ENCODE measurements around the gene LCOR.
"Not testable (repeated sequence)": the region's sequence is repeated elsewhere in the genome, so short reads cannot be mapped to it uniquely, and the experiment has no call there.

Gene LCOR

DNA sequence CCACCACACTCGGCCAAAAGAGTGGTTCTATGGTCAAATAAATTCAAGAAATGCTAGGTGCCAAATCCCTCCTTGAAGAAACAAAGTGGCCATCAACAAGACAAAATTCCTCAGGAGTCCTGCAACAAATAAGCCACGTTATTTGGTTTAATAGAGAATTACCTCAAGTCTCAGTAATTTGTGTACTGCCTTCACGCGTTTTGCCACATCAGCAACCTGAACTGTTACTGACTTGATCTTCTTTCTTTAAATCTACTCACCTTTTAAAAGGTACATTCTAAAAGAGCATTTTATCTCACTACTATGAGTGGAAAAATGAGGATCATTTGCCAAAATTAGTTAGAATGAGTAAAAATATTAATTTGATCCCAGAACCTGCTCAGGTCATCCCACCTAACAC is 34.6 kb upstream of the LCOR start:
- TF ChIP-seq, protein P1, sequence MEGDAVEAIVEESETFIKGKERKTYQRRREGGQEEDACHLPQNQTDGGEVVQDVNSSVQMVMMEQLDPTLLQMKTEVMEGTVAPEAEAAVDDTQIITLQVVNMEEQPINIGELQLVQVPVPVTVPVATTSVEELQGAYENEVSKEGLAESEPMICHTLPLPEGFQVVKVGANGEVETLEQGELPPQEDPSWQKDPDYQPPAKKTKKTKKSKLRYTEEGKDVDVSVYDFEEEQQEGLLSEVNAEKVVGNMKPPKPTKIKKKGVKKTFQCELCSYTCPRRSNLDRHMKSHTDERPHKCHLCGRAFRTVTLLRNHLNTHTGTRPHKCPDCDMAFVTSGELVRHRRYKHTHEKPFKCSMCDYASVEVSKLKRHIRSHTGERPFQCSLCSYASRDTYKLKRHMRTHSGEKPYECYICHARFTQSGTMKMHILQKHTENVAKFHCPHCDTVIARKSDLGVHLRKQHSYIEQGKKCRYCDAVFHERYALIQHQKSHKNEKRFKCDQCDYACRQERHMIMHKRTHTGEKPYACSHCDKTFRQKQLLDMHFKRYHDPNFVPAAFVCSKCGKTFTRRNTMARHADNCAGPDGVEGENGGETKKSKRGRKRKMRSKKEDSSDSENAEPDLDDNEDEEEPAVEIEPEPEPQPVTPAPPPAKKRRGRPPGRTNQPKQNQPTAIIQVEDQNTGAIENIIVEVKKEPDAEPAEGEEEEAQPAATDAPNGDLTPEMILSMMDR (IDR thresholded peaks at IDR 0.05) = no peak
- DNase-seq = no peak
- Mint-ChIP-seq H3K4me1 (no peaks in the 10 kb centered on the region), H3K27ac (no peak overlapping the region), H3K4me3 (no peak overlapping the region), H3K9me3 (peaks cover 5% of the 10 kb centered on the region), H3K27me3 (ENCODE audit: low read depth, poor library complexity) (peaks cover 14% of the 10 kb centered on the region), H3K36me3 (ENCODE audit: low read depth) (no peaks in the 10 kb centered on the region)

DNA sequence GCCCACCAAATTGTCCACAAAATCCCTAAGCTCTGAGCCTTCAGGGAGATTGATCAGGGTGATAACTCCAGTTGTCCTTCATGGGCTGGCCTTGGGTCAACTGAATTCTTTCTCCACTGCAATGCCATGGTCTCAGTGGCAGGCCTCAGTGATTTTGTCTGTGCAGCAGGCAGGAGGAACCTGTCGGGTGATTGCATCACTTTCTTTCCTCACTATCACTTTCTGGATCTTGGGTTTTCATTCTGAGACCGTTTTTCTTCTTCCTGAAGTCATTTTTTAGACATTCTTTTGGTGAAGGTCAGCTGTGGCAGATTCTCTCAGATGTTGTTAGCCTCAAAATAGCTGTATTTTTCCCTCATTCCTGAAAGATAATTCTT is 28.8 kb upstream of the LCOR start:
- DNase-seq = no peak
- H3K27me3 Mint-ChIP-seq (ENCODE audit: low read depth, poor library complexity) = peaks cover under 1% of the 10 kb centered on the region
- H3K4me1 Mint-ChIP-seq = no peaks in the 10 kb centered on the region
- peaks cover 18% of the 10 kb centered on the region for H3K9me3 Mint-ChIP-seq
- H3K27ac Mint-ChIP-seq = no peak overlapping the region
- H3K36me3 Mint-ChIP-seq (ENCODE audit: low read depth) = no peaks in the 10 kb centered on the region
- TF ChIP-seq, protein P1 (IDR thresholded peaks at IDR 0.05) = no peak
- no peak overlapping the region for H3K4me3 Mint-ChIP-seq

DNA sequence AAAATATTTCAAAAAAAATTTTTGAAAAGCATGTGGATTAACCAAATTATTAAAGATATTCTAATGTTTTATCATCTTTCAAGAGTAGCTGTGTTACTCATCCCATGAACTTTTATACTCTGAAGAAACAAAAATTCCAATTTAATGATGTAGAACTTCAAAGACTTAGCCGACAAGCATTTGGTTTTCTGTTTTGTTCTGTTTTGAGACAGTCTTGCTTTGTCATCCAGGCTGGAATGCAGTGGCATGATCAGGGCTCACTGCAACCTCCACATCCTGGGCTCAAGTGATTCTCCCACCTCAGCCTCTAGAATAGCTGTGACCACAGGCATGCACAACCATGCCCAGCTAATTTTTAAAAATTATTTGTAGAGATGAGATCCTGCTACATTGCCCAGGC is 17.8 kb upstream of the LCOR start:
- no peaks in the 10 kb centered on the region for H3K4me1 Mint-ChIP-seq
- no peak for DNase-seq

DNA sequence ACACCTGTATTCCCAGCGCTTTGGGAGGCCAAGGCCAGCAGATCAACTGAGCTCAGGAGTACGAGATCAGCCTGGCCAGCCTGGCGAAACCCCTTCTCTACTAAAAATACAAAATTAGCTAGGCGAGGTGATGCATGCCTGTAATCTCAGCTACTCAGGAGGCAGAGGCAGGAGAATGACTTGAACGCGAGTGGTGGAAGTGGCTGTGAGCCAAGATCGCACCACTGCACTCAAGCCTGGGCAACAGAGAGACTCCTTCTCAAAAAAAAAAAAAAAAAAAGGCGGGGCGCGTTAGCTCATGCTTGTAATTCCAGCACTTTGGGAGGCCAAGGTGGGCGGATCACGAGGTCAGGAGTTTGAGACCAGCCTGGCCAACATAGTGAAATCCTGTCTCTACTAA is 13.1 kb upstream of the LCOR start:
- H3K36me3 Mint-ChIP-seq (ENCODE audit: low read depth); H3K9me3 Mint-ChIP-seq; DNase-seq; H3K27ac Mint-ChIP-seq; H3K4me3 Mint-ChIP-seq; H3K4me1 Mint-ChIP-seq; H3K27me3 Mint-ChIP-seq (ENCODE audit: low read depth, poor library complexity): not testable (repeated sequence)

More for the DNA sequence above, 17.8 kb upstream of the LCOR start:
- no peak overlapping the region for H3K27ac Mint-ChIP-seq
- H3K27me3 Mint-ChIP-seq (ENCODE audit: low read depth, poor library complexity) = peaks cover 11% of the 10 kb centered on the region
- TF ChIP-seq, protein P1 (IDR thresholded peaks at IDR 0.05) = no peak
- H3K4me3 Mint-ChIP-seq = no peak overlapping the region
- no peaks in the 10 kb centered on the region for H3K9me3 Mint-ChIP-seq
- no peaks in the 10 kb centered on the region for H3K36me3 Mint-ChIP-seq (ENCODE audit: low read depth)

DNA sequence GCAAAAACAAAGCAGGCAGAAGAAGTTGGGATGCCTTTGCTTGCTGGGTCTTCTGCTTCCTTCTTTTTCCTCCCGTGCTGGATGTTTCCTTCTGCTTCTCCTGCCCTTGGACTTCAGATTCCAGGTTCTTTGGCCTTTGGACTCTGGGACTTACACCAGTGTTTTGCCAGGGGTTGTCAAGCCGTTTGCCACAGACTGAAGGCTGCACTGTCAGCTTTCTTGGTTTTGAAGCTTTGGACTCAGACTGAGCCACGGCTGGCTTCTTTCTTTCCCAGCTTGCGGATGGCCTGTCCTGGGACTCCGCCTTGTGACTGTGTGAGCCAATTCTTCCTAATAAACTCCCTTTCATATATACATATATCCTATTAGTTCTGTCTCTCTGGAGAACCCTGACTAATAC is 11.3 kb upstream of the LCOR start:
- no peak for DNase-seq
- no peaks in the 10 kb centered on the region for H3K9me3 Mint-ChIP-seq
- no peaks in the 10 kb centered on the region for H3K27me3 Mint-ChIP-seq (ENCODE audit: low read depth, poor library complexity)
- H3K4me3 Mint-ChIP-seq = no peak overlapping the region
- H3K27ac Mint-ChIP-seq = no peak overlapping the region
- TF ChIP-seq, protein P1 (IDR thresholded peaks at IDR 0.05) = no peak
- no peaks in the 10 kb centered on the region for H3K4me1 Mint-ChIP-seq
- H3K36me3 Mint-ChIP-seq (ENCODE audit: low read depth) = no peaks in the 10 kb centered on the region

DNA sequence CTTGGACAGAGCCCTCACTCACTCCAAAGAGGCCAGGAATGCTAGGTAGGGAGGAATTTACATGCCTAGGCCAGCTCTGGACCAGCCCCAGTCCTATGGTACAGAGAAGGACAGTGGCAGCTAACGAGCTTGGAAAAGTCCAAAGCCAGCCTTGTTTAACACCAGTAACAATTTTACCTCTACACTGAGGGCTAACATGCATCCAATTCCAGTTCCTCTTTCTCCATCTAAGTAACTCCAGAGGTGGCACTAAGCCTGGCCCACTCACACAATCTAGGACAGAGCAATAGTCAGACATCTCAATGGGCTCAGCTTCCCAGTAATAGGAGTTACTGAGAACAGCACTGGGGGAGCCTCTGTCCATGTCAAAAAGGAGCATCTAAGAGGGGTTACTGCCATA is 5.7 kb upstream of the LCOR start:
- DNase-seq = no peak
- Mint-ChIP-seq H3K27ac (no peak overlapping the region), H3K36me3 (ENCODE audit: low read depth) (no peaks in the 10 kb centered on the region), H3K4me3 (no peak overlapping the region), H3K4me1 (peaks cover 10% of the 10 kb centered on the region), H3K27me3 (ENCODE audit: low read depth, poor library complexity) (peaks cover 7% of the 10 kb centered on the region), H3K9me3 (no peaks in the 10 kb centered on the region)
- TF ChIP-seq, protein P1 (IDR thresholded peaks at IDR 0.05) = no peak
